GM12872 (cell line): ENCODE measurements around the gene SPON1.

Experiments used
- TF ChIP-seq, protein P1 (sequence below): IDR thresholded peaks from 3 replicates; pipeline ENCODE4 v1.5.1; 2011; ENCODE audit warnings: low read depth, mild to moderate bottlenecking, low read length, moderate library complexity; ENCODE audit not compliant: insufficient read depth

The SPON1 gene

DNA sequence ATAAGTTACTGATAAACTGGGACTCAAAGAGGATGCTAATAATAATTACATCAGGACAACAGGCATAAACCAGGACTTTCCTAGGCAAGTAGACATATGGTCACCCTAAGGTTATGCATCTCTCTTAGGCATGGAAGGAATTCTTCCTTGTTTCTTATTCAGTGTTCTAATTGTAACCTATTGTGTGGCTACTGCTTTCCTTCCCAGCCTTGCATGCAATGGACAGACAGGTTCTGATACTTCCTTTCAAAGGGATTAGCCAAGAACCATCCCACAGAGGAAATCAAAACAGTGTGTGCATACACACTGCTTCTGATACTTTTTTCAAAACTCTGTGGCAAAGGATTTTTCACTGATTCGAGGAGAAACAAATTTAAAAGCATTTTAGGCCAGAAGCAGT lies 348.2 kb downstream of the SPON1 start:
- TF ChIP-seq, protein P1, sequence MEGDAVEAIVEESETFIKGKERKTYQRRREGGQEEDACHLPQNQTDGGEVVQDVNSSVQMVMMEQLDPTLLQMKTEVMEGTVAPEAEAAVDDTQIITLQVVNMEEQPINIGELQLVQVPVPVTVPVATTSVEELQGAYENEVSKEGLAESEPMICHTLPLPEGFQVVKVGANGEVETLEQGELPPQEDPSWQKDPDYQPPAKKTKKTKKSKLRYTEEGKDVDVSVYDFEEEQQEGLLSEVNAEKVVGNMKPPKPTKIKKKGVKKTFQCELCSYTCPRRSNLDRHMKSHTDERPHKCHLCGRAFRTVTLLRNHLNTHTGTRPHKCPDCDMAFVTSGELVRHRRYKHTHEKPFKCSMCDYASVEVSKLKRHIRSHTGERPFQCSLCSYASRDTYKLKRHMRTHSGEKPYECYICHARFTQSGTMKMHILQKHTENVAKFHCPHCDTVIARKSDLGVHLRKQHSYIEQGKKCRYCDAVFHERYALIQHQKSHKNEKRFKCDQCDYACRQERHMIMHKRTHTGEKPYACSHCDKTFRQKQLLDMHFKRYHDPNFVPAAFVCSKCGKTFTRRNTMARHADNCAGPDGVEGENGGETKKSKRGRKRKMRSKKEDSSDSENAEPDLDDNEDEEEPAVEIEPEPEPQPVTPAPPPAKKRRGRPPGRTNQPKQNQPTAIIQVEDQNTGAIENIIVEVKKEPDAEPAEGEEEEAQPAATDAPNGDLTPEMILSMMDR, result no peak

DNA sequence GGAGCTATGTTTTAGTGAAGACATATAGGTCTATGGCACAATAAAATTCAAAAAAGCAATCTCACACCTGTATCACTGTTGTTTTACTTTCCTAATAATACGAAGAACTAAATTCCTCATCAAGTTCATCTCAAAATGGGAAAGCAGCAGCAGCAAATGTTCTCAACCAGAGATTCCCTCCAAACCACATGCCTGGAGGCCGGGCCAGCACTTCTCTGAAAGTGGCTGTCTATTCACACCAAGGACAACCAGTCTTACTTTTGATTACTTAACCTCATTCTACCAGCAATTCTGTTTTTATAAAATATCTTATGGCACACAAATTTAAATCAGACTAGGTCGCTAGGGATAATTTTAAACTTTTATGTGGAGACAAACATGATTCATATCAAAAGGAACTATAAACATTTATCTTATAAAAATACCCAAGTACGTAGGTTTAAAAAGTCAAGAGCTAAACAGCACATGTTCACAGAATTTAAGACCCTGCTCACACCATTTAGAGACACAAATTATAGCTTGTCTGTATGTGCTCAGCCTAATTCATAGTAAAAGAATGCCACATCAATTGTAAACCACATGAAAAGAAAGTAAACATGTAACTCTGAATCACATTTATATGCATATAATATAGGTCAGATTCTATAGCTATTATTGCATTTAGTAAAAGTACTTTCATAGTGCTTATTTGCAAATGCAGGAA lies 350.4 kb downstream of the SPON1 start:
- TF ChIP-seq, protein P1, result no peak

DNA sequence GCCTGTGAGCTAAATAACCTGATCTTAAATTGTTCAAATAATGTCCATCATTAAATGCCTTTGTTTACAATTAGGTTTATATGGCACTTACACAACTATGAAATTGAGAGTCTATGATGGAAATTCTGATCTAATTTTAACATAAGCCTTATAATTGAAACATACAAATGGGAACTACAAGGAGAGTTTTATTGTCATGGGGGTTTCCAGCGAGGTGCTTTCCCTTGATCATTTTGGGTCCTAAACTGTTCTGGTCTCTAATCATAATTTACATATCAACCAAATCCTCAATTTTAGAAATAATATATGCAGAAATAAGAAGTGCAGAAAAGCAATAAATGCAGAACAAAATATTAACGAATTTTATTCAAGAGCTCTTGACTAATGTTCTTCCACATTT lies 351.6 kb downstream of the SPON1 start:
- TF ChIP-seq, protein P1, result no peak

DNA sequence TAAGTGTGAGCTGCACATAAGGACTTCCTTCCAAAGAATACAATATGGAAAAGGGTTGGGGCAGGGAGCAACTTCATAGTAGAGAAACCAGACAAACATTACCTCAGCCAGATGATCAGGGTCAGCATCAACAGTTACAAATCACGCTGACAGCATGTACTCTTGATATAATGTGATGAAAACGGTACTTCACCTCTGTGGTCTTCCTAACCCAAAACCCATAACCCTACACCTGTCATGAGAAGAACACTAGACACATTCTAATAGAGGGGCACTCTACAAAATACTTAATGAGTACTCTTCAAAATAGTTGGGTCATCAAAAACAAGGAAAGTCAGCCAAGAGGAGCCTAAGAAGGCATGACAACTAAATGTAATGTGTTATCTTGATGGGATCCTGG lies 352.6 kb downstream of the SPON1 start:
- TF ChIP-seq, protein P1, result no peak
